Endometrium (tissue), 2 donors: ENCODE measurements around the gene TFDP2.
"Not testable (repeated sequence)": the region's sequence is repeated elsewhere in the genome, so short reads cannot be mapped to it uniquely, and the experiment has no call there.

ENCODE experiments used
- FAIRE-seq: peaks from 2 replicates; lab custom pipeline; 2012; peaks lifted over from hg19 to GRCh38; lab: Jason Lieb, UNC
- donor health status: control.
- donor health status: control.

Gene TFDP2

DNA sequence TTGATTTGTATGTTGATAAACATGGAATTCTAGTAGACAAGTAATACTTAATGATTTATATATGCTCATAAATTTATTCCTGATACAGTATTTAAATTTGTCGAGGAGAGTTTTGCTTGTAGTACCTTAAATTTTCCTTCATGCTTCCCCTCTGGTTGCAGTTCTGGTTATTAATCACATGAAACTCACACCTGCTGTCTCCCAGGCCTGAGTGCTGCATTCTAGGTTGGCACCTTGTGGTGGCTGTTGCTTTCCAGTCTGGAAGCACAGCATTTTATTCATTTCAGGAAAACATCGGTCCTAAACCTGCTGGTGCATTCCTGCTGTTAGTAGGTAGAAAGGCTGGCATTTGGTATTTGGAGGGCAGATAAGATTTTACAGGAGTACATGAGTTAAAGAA is 228.0 kb downstream of the TFDP2 start:
- no peak for FAIRE-seq

DNA sequence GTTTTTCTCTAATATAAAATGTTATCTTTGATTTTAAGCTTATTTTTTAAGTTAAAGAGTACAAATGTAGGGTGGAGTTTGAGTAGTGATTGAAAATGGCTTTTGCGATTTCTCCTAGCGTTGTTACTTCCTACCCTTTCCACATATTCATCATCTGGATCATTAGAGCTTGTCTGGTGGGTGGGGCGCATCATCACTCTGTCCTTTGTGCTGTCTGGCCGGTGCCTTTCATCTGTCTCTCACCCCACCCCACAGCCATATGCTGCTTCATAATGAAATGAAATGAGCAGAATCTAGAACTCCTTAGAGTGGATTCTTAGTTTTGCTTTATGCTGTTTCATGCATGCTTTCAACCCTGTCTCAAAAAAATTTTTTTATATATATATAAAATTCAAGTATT is 228.6 kb downstream of the TFDP2 start:
- FAIRE-seq = no peak

DNA sequence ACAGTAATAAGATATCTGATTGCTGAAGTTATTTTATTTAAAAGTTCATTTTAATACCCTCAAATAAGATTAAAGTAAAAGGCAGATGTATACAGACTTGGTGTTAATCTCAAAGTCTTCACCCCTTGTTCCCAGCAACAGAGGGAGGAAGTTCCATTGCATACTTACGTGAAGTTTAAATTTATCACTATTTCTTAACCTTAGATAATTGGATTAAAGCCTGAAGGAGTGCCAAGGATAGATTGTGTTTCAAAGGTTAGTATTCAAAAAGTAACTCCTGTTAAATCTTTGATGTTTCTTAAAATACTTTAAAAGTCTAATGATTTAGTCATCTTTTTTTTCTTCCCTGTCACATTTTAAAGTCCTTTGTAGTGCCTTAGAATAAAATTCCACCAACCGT is 233.6 kb downstream of the TFDP2 start:
- FAIRE-seq = no peak

DNA sequence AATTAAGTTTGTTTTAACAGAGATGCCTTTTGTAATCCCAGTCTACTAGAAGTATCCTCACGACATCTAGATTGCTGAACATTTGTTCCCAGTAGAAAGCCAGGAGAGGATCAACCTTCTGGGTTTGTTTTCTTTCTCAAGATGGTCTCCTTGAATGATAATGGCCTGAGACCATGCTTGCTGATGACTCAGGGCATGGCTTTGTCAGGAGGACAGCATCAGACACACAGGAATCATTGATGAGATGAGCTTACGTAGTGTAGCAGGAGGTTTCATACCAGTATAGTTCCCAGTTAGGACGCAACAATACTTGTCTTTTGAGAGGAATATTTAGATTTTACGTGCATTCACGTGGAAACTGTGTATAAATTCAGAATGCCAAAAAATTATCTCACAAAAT is 234.3 kb downstream of the TFDP2 start:
- no peak for FAIRE-seq

DNA sequence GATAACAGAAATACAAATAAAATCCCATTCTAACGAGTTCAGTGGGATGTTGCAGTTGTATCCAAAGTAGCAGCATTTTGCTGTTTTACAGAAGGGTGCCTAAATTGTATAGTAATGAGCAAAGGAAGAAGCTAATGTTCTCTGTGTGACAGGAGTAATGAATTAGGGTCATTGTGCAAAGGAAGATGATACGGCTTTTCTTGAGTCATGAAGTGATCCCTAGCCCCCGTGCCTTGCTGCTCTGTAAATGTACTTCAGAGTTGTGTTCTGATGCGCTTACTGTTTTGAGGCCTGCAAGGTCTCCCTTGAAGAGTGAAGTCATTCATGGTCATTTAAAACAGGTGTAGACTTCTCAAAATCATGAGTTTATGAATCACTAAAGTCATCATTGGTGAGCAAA is 235.0 kb downstream of the TFDP2 start:
- no peak for FAIRE-seq

DNA sequence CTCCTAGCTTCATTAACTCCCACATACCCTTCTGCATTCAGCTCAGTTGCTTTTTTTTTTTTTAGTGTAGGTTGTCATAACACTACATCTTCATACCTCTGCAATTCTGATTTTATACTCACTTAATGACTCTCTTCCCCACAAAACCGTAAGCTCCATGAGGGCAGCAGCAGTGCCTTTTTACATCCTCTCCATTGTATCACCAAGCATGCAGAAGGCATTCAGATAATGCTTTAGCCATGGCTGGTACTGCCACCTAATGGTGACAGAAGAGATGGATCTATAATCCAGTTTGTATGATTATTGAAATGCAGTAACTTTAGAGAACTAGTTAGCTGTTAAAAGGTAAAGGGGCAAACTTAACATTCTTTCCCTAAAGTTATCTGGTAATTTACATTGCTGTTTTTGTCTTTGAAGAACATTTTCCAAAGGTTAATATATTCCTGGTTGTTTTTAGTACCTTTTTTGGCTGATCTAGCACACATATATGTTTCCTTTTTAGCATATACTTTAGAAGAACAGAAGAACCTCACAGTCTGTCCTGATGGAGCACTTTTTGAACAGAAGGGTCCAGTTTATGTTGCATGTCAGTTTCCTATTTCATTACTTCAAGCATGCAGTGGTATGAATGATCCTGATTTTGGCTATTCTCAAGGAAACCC is 236.1 kb downstream of the TFDP2 start:
- FAIRE-seq = no peak

DNA sequence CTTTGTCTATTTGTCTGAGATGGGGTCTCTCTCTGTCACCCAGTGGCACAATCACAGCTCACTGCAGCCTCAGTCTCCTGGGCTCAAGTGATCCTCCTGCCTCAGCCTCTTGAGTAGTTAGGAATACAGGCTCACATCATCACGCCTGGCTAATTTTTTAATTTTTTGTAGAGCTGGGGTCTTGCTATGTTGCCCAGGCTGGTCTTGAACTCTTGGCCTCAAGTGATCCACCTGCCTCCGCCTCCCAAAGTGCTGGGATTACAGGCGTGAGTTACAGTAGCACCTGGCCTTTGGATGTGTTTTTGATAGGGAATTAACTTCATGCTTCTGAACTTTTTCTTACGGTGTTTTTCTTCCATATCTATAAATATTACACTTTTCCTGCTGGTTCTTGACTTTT is 239.4 kb downstream of the TFDP2 start:
- FAIRE-seq = not testable (repeated sequence)

DNA sequence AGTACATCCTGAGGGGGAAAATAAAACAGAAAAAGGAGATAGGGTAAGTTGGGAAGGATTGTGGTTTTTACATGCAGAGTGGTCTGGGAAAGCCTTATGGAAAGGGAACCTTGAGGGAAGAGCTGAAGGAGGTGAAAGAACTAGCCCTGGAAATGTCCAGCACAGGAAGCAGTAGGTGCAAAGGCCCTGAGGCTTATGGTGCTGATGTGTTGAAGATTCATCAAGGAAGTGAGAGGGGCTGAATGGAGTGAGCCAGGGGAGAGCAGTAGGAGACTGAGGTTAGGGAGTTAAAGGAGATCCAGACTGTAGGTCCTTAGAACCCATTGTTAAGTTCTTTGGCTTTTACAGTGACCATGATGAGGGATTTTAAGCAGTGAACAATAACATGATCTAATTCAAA is 239.9 kb downstream of the TFDP2 start:
- no peak for FAIRE-seq

DNA sequence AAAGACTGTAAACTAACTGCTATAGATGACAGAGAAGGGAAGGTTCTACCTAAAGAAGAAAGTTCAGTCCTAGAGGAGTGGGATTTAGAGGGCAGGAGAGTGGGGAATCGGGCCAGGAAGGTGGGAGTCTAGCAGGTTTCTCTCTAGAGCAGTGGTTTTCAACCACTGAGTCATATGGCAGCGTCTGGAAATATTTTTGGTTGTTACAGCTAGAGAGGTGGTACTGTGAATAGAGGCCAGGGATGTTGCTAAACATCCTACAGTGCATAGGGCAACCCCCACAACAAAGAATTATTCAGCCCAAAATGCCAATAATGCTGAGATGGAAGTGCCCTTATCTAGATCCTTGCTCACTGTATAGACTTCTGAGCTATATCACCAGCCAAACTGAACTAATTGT is 244.2 kb downstream of the TFDP2 start:
- FAIRE-seq = no peak

DNA sequence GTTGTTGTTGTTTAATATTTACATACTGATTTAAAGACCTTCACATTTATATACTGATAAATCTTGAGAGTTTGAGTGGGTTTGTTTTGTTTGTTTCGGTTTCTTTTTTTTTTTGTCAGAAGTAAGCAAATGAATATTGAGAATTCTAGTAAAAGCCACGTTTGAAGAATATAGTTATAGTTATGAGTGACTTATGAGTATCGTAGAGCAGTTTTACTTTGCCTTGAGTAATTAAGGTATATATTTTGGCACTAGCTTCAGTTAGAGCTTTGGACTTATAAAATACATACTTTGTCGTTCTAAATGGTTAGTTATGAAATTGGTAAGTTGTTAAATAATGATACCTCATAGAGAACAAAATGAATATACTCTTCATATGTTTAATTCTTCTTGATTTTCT is 245.1 kb downstream of the TFDP2 start:
- no peak for FAIRE-seq

DNA sequence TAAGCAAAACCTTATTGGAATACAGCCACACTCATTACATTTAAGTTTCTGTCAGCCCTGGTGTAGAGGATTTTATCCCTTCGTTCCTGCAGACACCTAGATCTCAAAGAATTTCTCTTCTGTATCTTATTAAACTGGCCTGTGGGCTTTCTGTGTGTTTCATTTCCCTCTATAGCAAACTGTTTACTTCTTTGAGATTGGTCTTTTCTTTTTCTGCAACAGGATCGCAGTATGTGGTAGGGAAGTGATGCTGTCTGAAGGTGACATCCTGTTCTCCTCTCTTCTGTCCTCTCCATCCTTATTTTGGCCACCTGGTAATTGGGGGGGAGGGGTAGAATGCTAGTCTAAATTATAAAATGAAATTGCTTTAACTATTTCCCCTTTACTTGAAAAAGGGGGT is 247.4 kb downstream of the TFDP2 start:
- no peak for FAIRE-seq

DNA sequence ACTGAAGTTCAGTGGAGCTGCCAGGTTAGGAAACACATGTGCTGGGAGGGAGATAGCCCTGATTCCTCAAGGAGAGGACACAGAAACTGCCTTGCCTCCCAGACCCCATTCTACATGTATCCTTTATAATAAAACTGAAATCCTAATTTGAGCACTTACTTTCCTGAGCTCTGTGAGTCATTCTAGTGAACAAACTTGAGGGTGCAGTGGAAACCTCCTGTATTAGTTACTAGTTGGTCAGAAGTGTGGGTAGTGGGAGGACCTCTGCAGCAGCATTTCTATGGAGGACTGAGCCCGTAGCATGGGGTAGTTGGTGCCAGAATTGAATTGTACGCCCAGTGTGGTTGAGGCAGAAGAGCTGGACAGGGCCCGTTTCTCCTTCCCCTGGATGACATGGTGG is 249.0 kb downstream of the TFDP2 start:
- FAIRE-seq = no peak

DNA sequence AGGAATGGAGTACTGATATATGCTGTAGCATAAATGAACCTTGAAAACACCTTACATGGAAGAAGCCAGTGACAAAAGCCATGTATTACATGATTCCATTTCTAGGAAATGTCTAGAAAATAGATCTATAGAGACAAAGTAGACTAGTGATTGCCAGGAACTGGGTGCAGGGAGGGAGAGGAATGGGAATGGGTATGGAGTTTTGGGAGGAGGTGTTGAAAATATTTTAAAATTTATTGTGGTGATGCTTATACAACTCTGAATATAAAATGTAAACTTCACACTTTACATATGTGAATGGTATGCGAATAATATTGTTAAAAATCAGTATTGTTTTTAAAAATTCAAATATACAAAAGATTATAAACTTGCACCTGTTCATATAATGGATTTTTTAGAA is 250.4 kb downstream of the TFDP2 start:
- no peak for FAIRE-seq

DNA sequence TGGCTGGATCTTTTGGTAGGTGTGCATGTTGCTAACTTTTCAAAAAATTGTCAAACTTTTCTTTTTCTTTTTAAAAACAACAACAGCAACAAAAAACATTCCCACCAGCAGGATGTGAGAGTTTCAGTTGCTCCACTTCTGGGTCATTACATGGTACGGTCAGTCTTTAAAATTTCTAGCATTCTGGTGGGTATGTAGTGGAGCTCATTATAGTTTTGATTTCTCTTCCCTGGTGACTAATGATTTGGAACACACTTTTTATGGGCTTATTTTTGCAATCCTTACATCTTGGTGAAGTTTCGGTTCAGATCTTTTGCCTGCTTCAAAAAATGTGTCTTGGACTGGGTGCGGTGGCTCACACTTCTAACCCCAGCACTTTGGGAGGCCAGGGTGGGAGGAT is 253.6 kb downstream of the TFDP2 start:
- FAIRE-seq = no peak

DNA sequence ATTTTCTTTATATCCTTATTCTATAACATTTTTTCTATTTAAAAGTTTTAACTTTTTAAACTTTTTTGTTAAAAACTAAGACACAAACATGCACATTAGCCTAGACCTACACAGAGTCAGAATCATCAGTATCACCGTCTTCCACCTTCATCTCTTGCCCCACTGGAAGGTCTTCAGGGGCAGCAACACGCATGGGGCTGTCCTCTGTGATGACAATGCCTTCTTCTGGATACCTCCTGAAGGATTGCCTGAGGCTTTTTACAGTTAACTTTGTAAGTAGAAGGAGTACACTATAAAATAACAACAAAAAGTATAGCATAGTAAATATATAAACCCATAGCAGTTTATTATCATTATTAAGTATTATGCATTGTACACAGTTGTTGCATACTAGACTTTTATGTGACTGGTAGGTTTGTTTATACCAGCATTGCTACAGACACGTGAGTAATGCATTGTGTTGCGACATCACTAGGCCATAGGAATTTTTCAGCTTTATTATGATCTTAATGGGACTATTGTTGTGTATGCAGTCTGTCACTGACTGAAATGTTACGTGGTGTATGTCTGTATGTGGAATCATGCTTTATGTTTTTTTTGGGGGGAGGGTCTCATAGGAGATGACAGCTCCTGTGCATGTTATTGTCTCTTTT is 254.7 kb downstream of the TFDP2 start:
- no peak for FAIRE-seq
